Activated CD8-positive, alpha-beta T cell treated with anti-CD3 and anti-CD28 coated beads for 36 hours (primary cell): ENCODE measurements around the gene GDF7. TPM values are rescaled to one million over a fixed set of nuclear protein-coding genes. Genes with fewer than 3 reads are reported as not detected.

Experiments
- ATAC-seq: fragments of 200-7000 bp; cut with Tn5 transposase; one replicate; pipeline ENCODE4 v1.10.0; 2021; ENCODE audit warnings: mild to moderate bottlenecking, moderate library complexity
- CTCF ChIA-PET: fragments of 350-600 bp; sonication (Branson Sonifier 250); formaldehyde crosslinking; loops from one replicate; lab custom pipeline; 2021; ENCODE audit warnings: antibody characterized with exemption; lab: Charles Lee
- POLR2A ChIA-PET: fragments of 350-600 bp; sonication (Branson Sonifier 250); formaldehyde crosslinking; loops from one replicate; lab custom pipeline; 2021; ENCODE audit warnings: antibody characterized with exemption; lab: Charles Lee
- DNase-seq: peaks from one replicate; pipeline ENCODE4 v3.0.0-alpha.2; 2020
- H3K27ac Mint-ChIP-seq: one replicate; pipeline ENCODE4 v1.8.0; 2021; ENCODE audit warnings: mild to moderate bottlenecking, mixed read lengths
- H3K27me3 Mint-ChIP-seq: one replicate; pipeline ENCODE4 v1.8.0; 2021; ENCODE audit warnings: mixed read lengths
- H3K36me3 Mint-ChIP-seq: one replicate; pipeline ENCODE4 v1.8.0; 2021; ENCODE audit warnings: low read depth, mixed read lengths
- H3K4me1 Mint-ChIP-seq: one replicate; pipeline ENCODE4 v1.8.0; 2021; ENCODE audit warnings: low read depth, mixed read lengths
- H3K4me3 Mint-ChIP-seq: one replicate; pipeline ENCODE4 v1.8.0; 2021; ENCODE audit warnings: mild to moderate bottlenecking, moderate library complexity, mixed read lengths
- H3K9me3 Mint-ChIP-seq: one replicate; pipeline ENCODE4 v1.8.0; 2021; ENCODE audit warnings: mixed read lengths
- intact Hi-C: fragments of 100-400 bp; cut with micrococcal nuclease; formaldehyde crosslinking; loops from one replicate; pipeline ENCODE4 v1.10.0; 2022
- total RNA-seq, 2 experiments: library from RNA; stranded (reverse); gene quantifications; one replicate each; pipeline ENCODE4 v1.2.3, GENCODE V29; 2021
- TF ChIP-seq, protein P1 (sequence below): fragments of 200-600 bp; IDR thresholded peaks from one replicate; pipeline ENCODE4 v1.8.0; 2022; ENCODE audit warnings: antibody characterized with exemption, mild to moderate bottlenecking

The GDF7 gene
- total RNA-seq, 2 experiments from 2014 or later = not detected

DNA sequence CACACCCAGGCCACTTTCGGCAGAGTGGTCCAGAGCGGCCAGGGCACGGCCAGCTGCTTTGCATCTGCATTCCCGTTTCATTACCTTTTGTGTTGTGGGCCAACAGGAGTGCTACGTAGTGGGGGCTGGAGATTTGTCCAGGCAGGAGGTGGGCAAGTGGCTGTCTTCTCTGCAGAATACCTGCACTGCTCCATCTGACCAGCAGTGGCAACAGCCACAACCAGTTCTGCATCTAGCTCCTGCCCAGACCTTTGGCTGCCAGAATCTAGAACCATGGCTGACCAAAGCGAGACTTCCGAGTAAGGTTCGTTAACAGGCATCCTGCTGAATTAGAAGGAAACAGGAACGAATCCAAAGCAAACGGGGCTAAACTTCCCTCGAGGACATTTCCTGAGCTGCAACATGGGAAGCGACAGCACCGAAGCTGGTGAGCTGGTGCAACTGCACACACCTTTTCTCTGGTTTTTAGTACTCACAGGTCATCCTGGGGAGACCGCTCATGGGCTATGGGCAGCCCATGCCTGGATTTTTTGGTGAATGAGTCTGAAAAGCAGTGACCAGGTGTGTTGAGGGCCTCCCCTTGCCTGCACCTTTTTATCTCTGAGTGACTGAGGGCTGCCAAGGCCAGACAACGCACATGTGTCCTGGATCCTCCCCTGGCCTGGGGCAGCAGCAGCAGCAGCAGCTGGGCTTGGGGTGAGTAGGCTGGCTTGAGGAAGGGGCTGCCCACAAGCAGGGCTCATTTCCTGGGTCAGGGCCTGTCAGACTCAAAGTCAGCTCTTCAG lies 10.5 kb downstream of the GDF7 start:
- intact Hi-C loops = loop anchor here (5.0 kb wide), 1 partner anchor 290 kb away; no protein-coding TSS in a partner anchor
- Mint-ChIP-seq H3K9me3 (no peaks in the 10 kb centered on the region), H3K27ac (no peak overlapping the region), H3K4me1 (no peaks in the 10 kb centered on the region), H3K27me3 (peaks cover 5% of the 10 kb centered on the region), H3K4me3 (no peak overlapping the region), H3K36me3 (peaks cover 8% of the 10 kb centered on the region)
- ATAC-seq = no peak
- CTCF ChIA-PET = interaction anchor here (0.8 to 11.2 kb wide), 8 partner anchors 11 to 286 kb away, joined by 3 to 83 read pairs (median 4); partner anchors contain the start of gene GDF7
- TF ChIP-seq, protein P1, sequence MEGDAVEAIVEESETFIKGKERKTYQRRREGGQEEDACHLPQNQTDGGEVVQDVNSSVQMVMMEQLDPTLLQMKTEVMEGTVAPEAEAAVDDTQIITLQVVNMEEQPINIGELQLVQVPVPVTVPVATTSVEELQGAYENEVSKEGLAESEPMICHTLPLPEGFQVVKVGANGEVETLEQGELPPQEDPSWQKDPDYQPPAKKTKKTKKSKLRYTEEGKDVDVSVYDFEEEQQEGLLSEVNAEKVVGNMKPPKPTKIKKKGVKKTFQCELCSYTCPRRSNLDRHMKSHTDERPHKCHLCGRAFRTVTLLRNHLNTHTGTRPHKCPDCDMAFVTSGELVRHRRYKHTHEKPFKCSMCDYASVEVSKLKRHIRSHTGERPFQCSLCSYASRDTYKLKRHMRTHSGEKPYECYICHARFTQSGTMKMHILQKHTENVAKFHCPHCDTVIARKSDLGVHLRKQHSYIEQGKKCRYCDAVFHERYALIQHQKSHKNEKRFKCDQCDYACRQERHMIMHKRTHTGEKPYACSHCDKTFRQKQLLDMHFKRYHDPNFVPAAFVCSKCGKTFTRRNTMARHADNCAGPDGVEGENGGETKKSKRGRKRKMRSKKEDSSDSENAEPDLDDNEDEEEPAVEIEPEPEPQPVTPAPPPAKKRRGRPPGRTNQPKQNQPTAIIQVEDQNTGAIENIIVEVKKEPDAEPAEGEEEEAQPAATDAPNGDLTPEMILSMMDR = no peak
- POLR2A ChIA-PET = no interaction called here
- DNase-seq = no peak

DNA sequence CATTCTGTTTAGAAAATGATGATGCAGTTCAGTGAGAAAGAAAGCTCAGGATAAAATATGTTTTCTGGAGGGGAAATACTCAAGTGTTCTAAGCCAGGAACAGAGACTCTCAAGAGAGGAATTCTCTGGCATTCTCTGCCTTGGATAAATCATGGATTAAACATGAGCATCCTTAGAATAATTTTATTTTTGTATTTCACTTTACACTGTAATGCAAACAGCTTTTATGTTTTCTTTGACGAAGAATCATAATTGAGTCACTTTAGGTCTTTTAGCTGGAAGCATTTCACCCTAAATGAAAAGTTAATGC lies 11.1 kb downstream of the GDF7 start:
- ChIA-PET CTCF (interaction anchor here (0.8 to 11.2 kb wide), 5 partner anchors 12 to 285 kb away, joined by 3 to 83 read pairs (median 5); partner anchors contain the start of gene GDF7), POLR2A (no interaction called here)
- Mint-ChIP-seq H3K27me3 (peaks cover 2% of the 10 kb centered on the region), H3K36me3 (peaks cover 11% of the 10 kb centered on the region), H3K4me1 (no peaks in the 10 kb centered on the region), H3K27ac (no peak overlapping the region), H3K4me3 (no peak overlapping the region), H3K9me3 (no peaks in the 10 kb centered on the region)
- TF ChIP-seq, protein P1 = no peak
- DNase-seq = no peak
- no peak for ATAC-seq
- intact Hi-C loops = loop anchor here (5.0 kb wide), 1 partner anchor 289 kb away; no protein-coding TSS in a partner anchor

DNA sequence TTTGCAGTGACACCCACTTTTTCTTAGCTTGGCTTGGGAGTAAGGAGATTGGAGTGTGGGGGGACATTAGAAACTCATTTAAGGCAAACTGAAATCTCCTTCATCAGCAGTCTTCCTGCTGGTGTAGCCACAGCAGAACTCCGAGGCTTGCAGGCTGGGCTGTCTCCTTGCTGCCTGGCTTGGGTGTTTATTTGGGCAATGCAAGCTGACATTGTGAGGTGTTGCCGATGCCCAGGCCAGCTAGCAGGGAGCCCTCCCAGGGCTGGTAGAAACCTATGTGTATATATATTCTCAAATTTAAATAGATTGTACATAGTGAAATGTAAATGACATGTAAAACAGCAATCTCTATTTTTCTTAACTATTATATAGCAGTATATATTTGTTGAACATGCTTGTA lies 11.8 kb downstream of the GDF7 start:
- intact Hi-C loops = loop anchor here (5.0 kb wide), 1 partner anchor 289 kb away; no protein-coding TSS in a partner anchor
- H3K36me3 Mint-ChIP-seq = peaks cover 12% of the 10 kb centered on the region
- no peaks in the 10 kb centered on the region for H3K27me3 Mint-ChIP-seq
- H3K4me1 Mint-ChIP-seq = no peaks in the 10 kb centered on the region
- H3K27ac Mint-ChIP-seq = no peak overlapping the region
- H3K4me3 Mint-ChIP-seq = no peak overlapping the region
- no peak for ATAC-seq
- no peak for DNase-seq
- TF ChIP-seq, protein P1 = no peak
- H3K9me3 Mint-ChIP-seq = no peaks in the 10 kb centered on the region
- ChIA-PET POLR2A (no interaction called here), CTCF (interaction anchor here (2.0 to 11.2 kb wide), 2 partner anchors 18 to 284 kb away, joined by 9 to 83 read pairs; no protein-coding TSS in a partner anchor)

DNA sequence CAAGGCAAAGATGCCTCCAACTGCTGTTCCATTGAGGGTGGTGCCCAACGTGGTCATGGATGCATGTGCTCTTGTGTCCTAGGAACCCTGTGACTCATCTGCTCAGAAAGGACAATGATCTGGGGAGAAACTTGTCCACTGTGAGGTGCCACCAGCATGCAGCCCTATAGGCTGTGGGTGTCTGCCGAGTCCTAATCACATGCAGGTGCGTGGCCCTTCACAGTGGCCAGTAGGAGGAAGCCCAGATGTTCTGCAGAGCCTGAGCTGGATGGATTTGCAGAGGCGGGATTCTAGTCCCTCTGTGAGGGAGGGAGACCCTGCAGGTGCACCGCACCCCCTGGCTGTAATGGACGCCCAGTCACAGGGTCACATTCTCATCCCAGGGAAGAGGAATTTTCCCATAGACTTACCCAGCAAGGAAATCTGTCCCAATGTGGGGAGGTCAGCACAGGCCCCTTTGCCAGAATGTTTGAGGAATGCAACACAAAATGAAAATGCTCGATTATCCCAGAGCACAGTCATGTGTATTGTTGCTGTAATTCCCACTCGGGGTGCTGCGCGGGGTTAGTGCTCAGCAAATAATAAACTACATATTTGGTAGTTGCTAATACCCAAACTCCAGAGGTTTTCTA lies 13.9 kb downstream of the GDF7 start:
- Mint-ChIP-seq H3K27me3 (no peaks in the 10 kb centered on the region), H3K4me3 (no peak overlapping the region), H3K27ac (no peak overlapping the region), H3K4me1 (no peaks in the 10 kb centered on the region), H3K36me3 (peaks cover 14% of the 10 kb centered on the region), H3K9me3 (no peaks in the 10 kb centered on the region)
- ChIA-PET CTCF (interaction anchor here (11.2 kb wide), 1 partner anchor 20 kb away, joined by 83 read pairs; no protein-coding TSS in a partner anchor), POLR2A (interaction anchor here (1.0 kb wide), 1 partner anchor 13 kb away, joined by 3 read pairs; no protein-coding TSS in a partner anchor)
- TF ChIP-seq, protein P1 = no peak
- intact Hi-C loops = no loop called here
- DNase-seq (no peak), ATAC-seq (no peak)
